Spleen (tissue), 7 donors: ENCODE results near the gene XRCC1.

ENCODE experiments used
- CTCF ChIP-seq, 11 experiments: fragments of 200-600 bp in 7 of 11; fragments of 450-650 bp in 4 of 11; sonication (generic) in 4 of 11; IDR thresholded peaks in 8 of 11; conservative IDR thresholded peaks in 3 of 11; 1 replicate in 7 of 11; 2 replicates in 4 of 11; pipeline versions ENCODE4 v1.4.0 to v1.8.0; 2016 to 2021; ENCODE audit warnings: antibody characterized with exemption in 11 of 11, inconsistent platforms in 4 of 11, mild to moderate bottlenecking in 1 of 11
- POLR2A ChIP-seq, 3 donors: fragments of 450-650 bp; IDR thresholded peaks; one replicate each; pipeline ENCODE4 v1.5.1; 2017; ENCODE audit warnings: antibody characterized with exemption in 3 of 3, mild to moderate bottlenecking in 1 of 3
- donor health status: DM: no; HTN: no; CAD: no; lungs with moderate emphysema.
- donor health status: DM: no; HTN: no; CAD: no.
- donor health status: DM: no; HTN: no; CAD: no.

GRCh38 chr19:43575156-43575950 is at the start of gene XRCC1, which contains the start of gene PINLYP:
- TF ChIP-seq CTCF (IDR thresholded peaks at IDR 0.05 in 8 of 11, conservative IDR thresholded peaks at IDR 0.05 in 3 of 11) (peak in 2 of 11 experiments; percentile 19 to 20), POLR2A (IDR thresholded peaks at IDR 0.05) (peak in 2 of 3 donors; percentile 51 to 68)
